ENCODE data around the gene RPLP2. TPM values are rescaled to one million over a fixed set of nuclear protein-coding genes. Genes with fewer than 3 reads are reported as not detected.

RPLP2 gene
- 1,214 TPM for polyA plus RNA-seq (2012; ENCODE audit: insufficient read depth, insufficient read length, low read depth)

GRCh38 chr11:809287-810039 lies at the start of gene RPLP2:
TSS of gene RPLP2 (plus strand) at chr11:809967. CDS start at chr11:810235, 268 bp downstream.
- DNase-seq = peak; percentile 92

GRCh38 chr11:760236-760635 lies 49.5 kb upstream of the RPLP2 start:
- Histone ChIP-seq H3K9me3 (no peaks in the 10 kb centered on the region), H3K4me1 (no peaks in the 10 kb centered on the region), H3K4me3 (ENCODE audit: low read depth, low read length) (no peak overlapping the region), H3K36me3 (peaks cover 37% of the 10 kb centered on the region), H3K27me3 (no peaks in the 10 kb centered on the region)
- DNase-seq = no peak
- TF ChIP-seq CTCF (IDR thresholded peaks at IDR 0.05; ENCODE audit: low read depth, low read length) = no peak

More at GRCh38 chr11:809287-810039, at the start of gene RPLP2:
- Histone ChIP-seq H3K4me1 (peaks cover 5% of the 10 kb centered on the region), H3K36me3 (peaks cover 29% of the 10 kb centered on the region), H3K27me3 (no peaks in the 10 kb centered on the region), H3K4me3 (ENCODE audit: low read depth, low read length) (peak within 1 kb of the TSS; percentile 81), H3K9me3 (no peaks in the 10 kb centered on the region)
- no peak for TF ChIP-seq CTCF (IDR thresholded peaks at IDR 0.05; ENCODE audit: low read depth, low read length)

- no peak for DNase-seq
- Histone ChIP-seq H3K27me3 (no peaks in the 10 kb centered on the region), H3K4me1 (no peaks in the 10 kb centered on the region), H3K36me3 (peaks cover 43% of the 10 kb centered on the region), H3K4me3 (ENCODE audit: low read depth, low read length) (no peak overlapping the region), H3K9me3 (no peaks in the 10 kb centered on the region)
- TF ChIP-seq CTCF (IDR thresholded peaks at IDR 0.05; ENCODE audit: low read depth, low read length) = no peak
Observed at GRCh38 chr11:761526-762108, 48.1 kb upstream of the RPLP2 start.

- H3K9me3 ChIP-seq = no peaks in the 10 kb centered on the region
- peaks cover 43% of the 10 kb centered on the region for H3K36me3 ChIP-seq
- DNase-seq = no peak
- H3K4me3 ChIP-seq (ENCODE audit: low read depth, low read length) = no peak overlapping the region
- H3K4me1 ChIP-seq = no peaks in the 10 kb centered on the region
- H3K27me3 ChIP-seq = no peaks in the 10 kb centered on the region
- TF ChIP-seq CTCF (IDR thresholded peaks at IDR 0.05; ENCODE audit: low read depth, low read length) = peak; percentile 18; the same call in 1 of the 2 replicates
Observed at GRCh38 chr11:762421-763072, 47.2 kb upstream of the RPLP2 start.

GRCh38 chr11:763073-763463 lies 46.7 kb upstream of the RPLP2 start:
- H3K4me1 ChIP-seq = no peaks in the 10 kb centered on the region
- no peak overlapping the region for H3K4me3 ChIP-seq (ENCODE audit: low read depth, low read length)
- no peak for DNase-seq
- peaks cover 43% of the 10 kb centered on the region for H3K36me3 ChIP-seq
- H3K9me3 ChIP-seq = no peaks in the 10 kb centered on the region
- no peaks in the 10 kb centered on the region for H3K27me3 ChIP-seq
- TF ChIP-seq CTCF (IDR thresholded peaks at IDR 0.05; ENCODE audit: low read depth, low read length) = no peak
